H9 (cell line): ENCODE measurements around the gene HIP1. TPM values are rescaled to one million over a fixed set of nuclear protein-coding genes. Genes with fewer than 3 reads are reported as not detected.
"Not testable (repeated sequence)": the region's sequence is repeated elsewhere in the genome, so short reads cannot be mapped to it uniquely, and the experiment has no call there.

Source experiments
- DNase-seq: peaks from one replicate; pipeline ENCODE4 v3.0.0-alpha.2; 2017
- H2AFZ ChIP-seq: one replicate; pipeline ENCODE4 v1.6.1; 2013; ENCODE audit warnings: mild to moderate bottlenecking, low read length, control low read depth, moderate library complexity
- H2AK5ac ChIP-seq: 2 replicates; pipeline ENCODE4 v1.6.1; 2013; ENCODE audit warnings: low read length, control low read depth, mixed read lengths; ENCODE audit not compliant: insufficient read length
- H2BK120ac ChIP-seq: one replicate; pipeline ENCODE4 v1.6.1; 2013; ENCODE audit warnings: low read depth, mild to moderate bottlenecking, low read length, control low read depth, inconsistent platforms; ENCODE audit not compliant: poor library complexity, severe bottlenecking
- H2BK12ac ChIP-seq: 2 replicates; pipeline ENCODE4 v1.6.1; 2013; ENCODE audit warnings: low read length, control low read depth, mixed read lengths, low read depth; ENCODE audit not compliant: insufficient read length
- H2BK15ac ChIP-seq: 2 replicates; pipeline ENCODE4 v1.6.1; 2013; ENCODE audit warnings: low read depth, low read length, control low read depth
- H2BK20ac ChIP-seq: one replicate; pipeline ENCODE4 v1.6.1; 2013; ENCODE audit warnings: low read depth, mild to moderate bottlenecking, low read length, control low read depth, inconsistent platforms; ENCODE audit not compliant: poor library complexity, severe bottlenecking
- H2BK5ac ChIP-seq: 2 replicates; pipeline ENCODE4 v1.6.1; 2013; ENCODE audit warnings: low read length, control low read depth, mixed read lengths; ENCODE audit not compliant: insufficient read length
- H3K14ac ChIP-seq: 2 replicates; pipeline ENCODE4 v1.6.1; 2013; ENCODE audit warnings: low read length, control low read depth; ENCODE audit not compliant: insufficient read depth
- H3K18ac ChIP-seq: 2 replicates; pipeline ENCODE4 v1.6.1; 2013; ENCODE audit warnings: low read depth, mild to moderate bottlenecking, mixed read lengths, low read length, control low read depth; ENCODE audit not compliant: insufficient read length
- H3K23ac ChIP-seq: 2 replicates; pipeline ENCODE4 v1.6.1; 2013; ENCODE audit warnings: low read length, control low read depth, mixed read lengths, low read depth; ENCODE audit not compliant: insufficient read length
- H3K23me2 ChIP-seq: 2 replicates; pipeline ENCODE4 v1.6.1; 2013; ENCODE audit warnings: low read depth, mild to moderate bottlenecking, mixed read lengths, low read length, control low read depth; ENCODE audit not compliant: insufficient read length, poor library complexity, severe bottlenecking
- H3K27ac ChIP-seq: 2 replicates; pipeline ENCODE4 v1.5.1; 2013; ENCODE audit warnings: low read length, control low read depth, mixed read lengths, low read depth; ENCODE audit not compliant: insufficient read length
- H3K27me3 ChIP-seq: 2 replicates; pipeline ENCODE4 v1.6.1; 2013; ENCODE audit warnings: low read length, control low read depth, inconsistent platforms; ENCODE audit not compliant: insufficient read depth
- H3K4ac ChIP-seq: 2 replicates; pipeline ENCODE4 v1.6.1; 2013; ENCODE audit warnings: low read depth, mild to moderate bottlenecking, control low read depth, inconsistent platforms, low read length, moderate library complexity
- H3K4me1 ChIP-seq: 2 replicates; pipeline ENCODE4 v1.6.1; 2013; ENCODE audit warnings: low read length, control low read depth, inconsistent platforms; ENCODE audit not compliant: insufficient read depth
- H3K4me2 ChIP-seq: 2 replicates; pipeline ENCODE4 v1.6.1; 2013; ENCODE audit warnings: low read length, control low read depth, mixed read lengths; ENCODE audit not compliant: insufficient read length, insufficient read depth
- H3K56ac ChIP-seq: 2 replicates; pipeline ENCODE4 v1.6.1; 2013; ENCODE audit warnings: low read depth, mild to moderate bottlenecking, mixed read lengths, low read length, control low read depth; ENCODE audit not compliant: insufficient read length
- H3K79me1 ChIP-seq: 2 replicates; pipeline ENCODE4 v1.6.1; 2013; ENCODE audit warnings: low read depth, mild to moderate bottlenecking, moderate library complexity, low read length, control low read depth, inconsistent platforms; ENCODE audit not compliant: insufficient read depth, poor library complexity, severe bottlenecking
- H3K79me2 ChIP-seq: 2 replicates; pipeline ENCODE4 v1.6.1; 2013; ENCODE audit warnings: low read length, control low read depth, inconsistent platforms; ENCODE audit not compliant: insufficient read depth
- H3K9ac ChIP-seq: 2 replicates; pipeline ENCODE4 v1.6.1; 2013; ENCODE audit warnings: low read length, control low read depth, mixed read lengths; ENCODE audit not compliant: insufficient read length; ENCODE audit errors: extremely low read depth
- H3K9me3 ChIP-seq: one replicate; pipeline ENCODE4 v1.6.1; 2013; ENCODE audit warnings: low read depth, low read length, inconsistent platforms; ENCODE audit not compliant: control insufficient read depth
- H3T11ph ChIP-seq: one replicate; pipeline ENCODE4 v1.6.1; 2013; ENCODE audit warnings: mild to moderate bottlenecking, low read length, control low read depth, inconsistent platforms
- H4K20me1 ChIP-seq: one replicate; pipeline ENCODE4 v1.6.1; 2013; ENCODE audit not compliant: control insufficient read depth, insufficient read length, insufficient read depth
- H4K5ac ChIP-seq: 2 replicates; pipeline ENCODE4 v1.6.1; 2013; ENCODE audit warnings: low read depth, mild to moderate bottlenecking, mixed read lengths, low read length, control low read depth; ENCODE audit not compliant: insufficient read length
- H4K8ac ChIP-seq: replicated peaks from 2 replicates; pipeline ENCODE4 v1.6.1; 2013; ENCODE audit warnings: low read length, control low read depth, mixed read lengths, low read depth; ENCODE audit not compliant: insufficient read length
- H4K91ac ChIP-seq: 2 replicates; pipeline ENCODE4 v1.6.1; 2013; ENCODE audit warnings: low read depth, mild to moderate bottlenecking, moderate library complexity, mixed read lengths, low read length, control low read depth; ENCODE audit not compliant: insufficient read length
- H3K27ac Mint-ChIP-seq, 3 experiments: 2 replicates in 2 of 3; 3 replicates in 1 of 3; pipeline ENCODE4 v1.8.0; 2020 to 2021; ENCODE audit warnings: mixed read lengths in 3 of 3, mild to moderate bottlenecking in 1 of 3, moderate library complexity in 1 of 3
- H3K27me3 Mint-ChIP-seq: 2 replicates; pipeline ENCODE4 v1.8.0; 2021; ENCODE audit warnings: low read depth, mild to moderate bottlenecking, moderate library complexity, mixed read lengths
- H3K36me3 Mint-ChIP-seq, 3 experiments: 2 replicates in 2 of 3; 3 replicates in 1 of 3; pipeline ENCODE4 v1.8.0; 2020 to 2021; ENCODE audit warnings: low read depth in 3 of 3, mixed read lengths in 3 of 3; ENCODE audit not compliant: insufficient read depth in 1 of 3
- H3K4me1 Mint-ChIP-seq, 2 experiments: 2 replicates each; pipeline ENCODE4 v1.8.0; 2020; ENCODE audit warnings: mixed read lengths in 2 of 2
- H3K4me3 Mint-ChIP-seq, 2 experiments: 2 replicates in 1 of 2; 3 replicates in 1 of 2; pipeline ENCODE4 v1.8.0; 2020 to 2021; ENCODE audit warnings: mild to moderate bottlenecking in 2 of 2, mixed read lengths in 2 of 2, moderate library complexity in 1 of 2
- H3K9me3 Mint-ChIP-seq, 2 experiments: 2 replicates in 1 of 2; 3 replicates in 1 of 2; pipeline ENCODE4 v1.8.0; 2020; ENCODE audit warnings: mild to moderate bottlenecking in 2 of 2, mixed read lengths in 2 of 2, moderate library complexity in 1 of 2
- WGBS: extraction: QIAGEN DNeasy Blood & Tissue Kit; methylation state at CpG from one replicate; pipeline ENCODE4 v1.1.7; 2013; ENCODE audit warnings: missing lambda C conversion rate, low lambda C conversion rate, mixed read lengths; ENCODE audit not compliant: insufficient read length; ENCODE audit errors: extremely low coverage; 5-methylcytosine and 5-hydroxymethylcytosine counted together
- total RNA-seq: library from RNA; stranded (reverse); gene quantifications from 2 replicates; pipeline ENCODE4 v1.2.1, GENCODE V29; 2021

HIP1 gene
- total RNA-seq, 1 experiment from 2014 or later = 87.5 TPM

DNA sequence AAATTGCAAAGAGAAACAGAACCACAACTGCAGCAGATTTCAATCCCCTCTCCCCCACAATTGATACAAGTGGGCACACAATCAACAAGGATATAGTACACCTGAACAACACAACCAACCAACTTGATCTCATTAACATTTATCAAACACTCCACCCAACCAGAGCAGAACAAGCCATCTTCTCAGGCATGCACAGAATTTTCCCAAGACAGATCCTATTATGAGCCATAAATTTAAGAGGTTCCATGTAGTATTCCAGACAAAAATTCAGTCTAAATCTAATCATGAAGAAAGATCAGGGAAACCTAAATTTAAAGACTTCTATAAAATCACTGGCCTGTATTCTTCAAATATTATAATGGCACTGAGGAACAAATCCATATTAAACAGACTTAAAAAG lies 217.0 kb downstream of the HIP1 start:
- H2BK15ac ChIP-seq, H2BK12ac ChIP-seq, H2BK20ac ChIP-seq, DNase-seq, H3K4me1 Mint-ChIP-seq, H2AFZ ChIP-seq, H2BK5ac ChIP-seq, H3K27ac Mint-ChIP-seq, H3K4ac ChIP-seq, H3K27me3 ChIP-seq, H3K23ac ChIP-seq, H3K79me1 ChIP-seq, H3K9me3 ChIP-seq, H4K5ac ChIP-seq, H3K23me2 ChIP-seq, H3K79me2 ChIP-seq, H3T11ph ChIP-seq, H3K14ac ChIP-seq, H2BK120ac ChIP-seq, H3K4me3 Mint-ChIP-seq, H3K4me2 ChIP-seq, H3K56ac ChIP-seq, H4K20me1 ChIP-seq, H4K8ac ChIP-seq, H3K27ac ChIP-seq, H2AK5ac ChIP-seq, H3K18ac ChIP-seq, H3K4me1 ChIP-seq, H3K9ac ChIP-seq, H3K27me3 Mint-ChIP-seq, H4K91ac ChIP-seq: not testable (repeated sequence)
- peaks cover 50 to 70% (median 60%) of the 10 kb centered on the region in 3 experiments for H3K36me3 Mint-ChIP-seq
- peaks cover 13 to 15% of the 10 kb centered on the region in 2 experiments for H3K9me3 Mint-ChIP-seq

DNA sequence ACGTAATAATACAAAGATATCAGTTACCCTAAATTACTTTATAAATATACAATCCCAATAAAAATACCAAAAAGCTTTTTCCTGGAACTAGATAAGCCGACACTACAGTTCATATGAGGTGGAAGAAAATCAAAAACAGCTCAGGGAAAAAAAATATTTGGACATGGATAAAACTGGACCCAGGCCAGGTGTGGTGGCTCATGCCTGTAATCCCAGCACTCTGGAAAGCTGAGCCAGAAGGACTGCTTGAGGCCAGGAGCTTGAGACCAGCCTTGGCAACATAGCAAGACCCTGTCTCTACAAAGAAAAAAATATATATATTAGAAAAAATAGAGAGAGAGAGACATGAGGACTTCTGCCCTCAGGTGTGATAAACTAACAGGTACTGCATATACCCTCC lies 219.9 kb downstream of the HIP1 start:
- not testable (repeated sequence) for H3K4me3 Mint-ChIP-seq

More for the DNA sequence above, 219.9 kb downstream of the HIP1 start:
- not testable (repeated sequence) for H3K79me1 ChIP-seq, H3K23ac ChIP-seq, H2BK120ac ChIP-seq, H3K23me2 ChIP-seq, H3K9me3 ChIP-seq, H3K27ac ChIP-seq, H2AFZ ChIP-seq, H3T11ph ChIP-seq, H3K9ac ChIP-seq, H3K27me3 Mint-ChIP-seq, H3K4me1 Mint-ChIP-seq, H3K4me1 ChIP-seq, H4K5ac ChIP-seq, H3K14ac ChIP-seq, H3K27ac Mint-ChIP-seq, H3K18ac ChIP-seq, H3K79me2 ChIP-seq, H2BK5ac ChIP-seq, H3K56ac ChIP-seq, H2AK5ac ChIP-seq, H3K4me2 ChIP-seq, DNase-seq, H4K20me1 ChIP-seq, H2BK20ac ChIP-seq, H4K8ac ChIP-seq, H2BK15ac ChIP-seq, H3K4ac ChIP-seq, H4K91ac ChIP-seq, H2BK12ac ChIP-seq, H3K27me3 ChIP-seq
- WGBS = 100% methylated on average over 1 of the region's 2 CpGs
- Mint-ChIP-seq H3K9me3 (peaks cover 13 to 15% of the 10 kb centered on the region in 2 experiments), H3K36me3 (peaks cover 36 to 60% (median 45%) of the 10 kb centered on the region in 3 experiments)
